MCF 10A (cell line): ENCODE results near the gene CCDC78. TPM values are rescaled to one million over a fixed set of nuclear protein-coding genes. Genes with fewer than 3 reads are reported as not detected.
A peak's percentile ranks its signal among the peaks of the same experiment; 100 is the strongest.

ENCODE experiments used
- BruUV-seq: library from RNA; stranded (reverse); fragments of 400-500 nt; replicated peaks from 2 replicates; lab custom pipeline; 2021; lab: Mats Ljungman, UMichigan
- CTCF ChIA-PET: fragments of 300-600 bp; sonication (Branson Sonifier 250); formaldehyde crosslinking; extraction: SDS; loops from one replicate; lab custom pipeline; 2021; ENCODE audit warnings: antibody characterized with exemption, inconsistent platforms; lab: Yijun Ruan, JAX
- POLR2A ChIA-PET: fragments of 300-600, 350-650 bp; sonication (Branson Sonifier 250); formaldehyde crosslinking; extraction: SDS; loops from one replicate; lab custom pipeline; 2020; ENCODE audit warnings: antibody characterized with exemption, inconsistent platforms; lab: Yijun Ruan, JAX
- DNase-seq: peaks from one replicate; pipeline ENCODE4 v3.0.0-alpha.2; 2018; ENCODE audit not compliant: unreplicated experiment
- H3K27ac Mint-ChIP-seq: one replicate; pipeline ENCODE4 v1.8.0; 2022; ENCODE audit warnings: mild to moderate bottlenecking, low read depth, mixed read lengths; ENCODE audit not compliant: unreplicated experiment
- H3K27me3 Mint-ChIP-seq: one replicate; pipeline ENCODE4 v1.8.0; 2022; ENCODE audit warnings: mixed read lengths; ENCODE audit not compliant: insufficient read depth, unreplicated experiment
- H3K36me3 Mint-ChIP-seq: one replicate; pipeline ENCODE4 v1.8.0; 2022; ENCODE audit warnings: mild to moderate bottlenecking, moderate library complexity, mixed read lengths; ENCODE audit not compliant: insufficient read depth, unreplicated experiment
- H3K4me1 Mint-ChIP-seq: one replicate; pipeline ENCODE4 v1.8.0; 2022; ENCODE audit warnings: mixed read lengths; ENCODE audit not compliant: insufficient read depth, unreplicated experiment
- H3K4me3 Mint-ChIP-seq: one replicate; pipeline ENCODE4 v1.8.0; 2022; ENCODE audit warnings: mild to moderate bottlenecking, moderate library complexity, mixed read lengths; ENCODE audit not compliant: unreplicated experiment
- H3K9me3 Mint-ChIP-seq: one replicate; pipeline ENCODE4 v1.8.0; 2022; ENCODE audit warnings: mixed read lengths; ENCODE audit not compliant: unreplicated experiment
- CTCF ChIP-seq: fragments of 200-600 bp; IDR thresholded peaks from one replicate; pipeline ENCODE4 v1.8.0; 2022; ENCODE audit warnings: antibody characterized with exemption, mild to moderate bottlenecking; ENCODE audit not compliant: unreplicated experiment
- intact Hi-C: fragments of 100-400 bp; cut with micrococcal nuclease; formaldehyde crosslinking; loops from 2 replicates; pipeline ENCODE4 v1.14.1; 2022
- total RNA-seq: library from RNA; stranded (reverse); gene quantifications from 2 replicates; pipeline ENCODE4 v1.2.3, GENCODE V29; 2022

The CCDC78 gene
- total RNA-seq, 1 experiment from 2014 or later: 6.0 TPM

- peaks cover 9% of the 10 kb centered on the region for H3K4me1 Mint-ChIP-seq
- H3K27ac Mint-ChIP-seq: no peak overlapping the region
- ChIA-PET POLR2A (interaction anchor here (0.7 to 9.6 kb wide), 20 partner anchors 8 to 587 kb away, joined by 3 to 124 read pairs (median 12); partner anchors contain the start of genes CHTF18, CIAO3, FBXL16 and METRN), CTCF (interaction anchor here (0.8 to 2.3 kb wide), 4 partner anchors 10 to 63 kb away, joined by 3 to 14 read pairs (median 6); no protein-coding TSS in a partner anchor)
- peaks cover 36% of the 10 kb centered on the region for H3K36me3 Mint-ChIP-seq
- DNase-seq: no peak
- no peaks in the 10 kb centered on the region for H3K9me3 Mint-ChIP-seq
- intact Hi-C loops: no loop called here
- no peaks in the 10 kb centered on the region for H3K27me3 Mint-ChIP-seq
- TSS peak; percentile 42 for BruUV-seq
- H3K4me3 Mint-ChIP-seq: peak overlapping the region; percentile 78
- no peak for TF ChIP-seq CTCF
Observed at GRCh38 chr16:721765-722540, 4.3 kb downstream of the CCDC78 start.

- intact Hi-C loops: no loop called here
- TF ChIP-seq CTCF: no peak
- H3K9me3 Mint-ChIP-seq: no peaks in the 10 kb centered on the region
- ChIA-PET CTCF (interaction anchor here (0.8 to 2.4 kb wide), 9 partner anchors 9 to 97 kb away, joined by 3 to 14 read pairs (median 4); no protein-coding TSS in a partner anchor), POLR2A (interaction anchor here (0.7 to 9.6 kb wide), 26 partner anchors 8 to 1434 kb away, joined by 3 to 124 read pairs (median 7); partner anchors contain the start of genes CHTF18, CIAO3, FBXL16 and JMJD8)
- no peaks in the 10 kb centered on the region for H3K27me3 Mint-ChIP-seq
- BruUV-seq: no TSS peak
- peak within 1 kb of the TSS; percentile 78 for H3K4me3 Mint-ChIP-seq
- DNase-seq: peak; percentile 82
- peaks cover 9% of the 10 kb centered on the region for H3K4me1 Mint-ChIP-seq
- H3K27ac Mint-ChIP-seq: peak within 1 kb of the TSS; percentile 59
- H3K36me3 Mint-ChIP-seq: peaks cover 36% of the 10 kb centered on the region
Observed at GRCh38 chr16:720990-721764, 5.1 kb downstream of the CCDC78 start, which contains the start of gene ANTKMT. Gene ANTKMT (plus strand): TSS chr16:721146. CDS start chr16:721275, 129 bp downstream.

- CTCF ChIA-PET: interaction anchor here (0.6 to 2.4 kb wide), 14 partner anchors 8 to 480 kb away, joined by 3 to 14 read pairs (median 4); no protein-coding TSS in a partner anchor
- H3K36me3 Mint-ChIP-seq: peaks cover 36% of the 10 kb centered on the region
- peak; percentile 53 for DNase-seq
- intact Hi-C loops: no loop called here
- H3K4me1 Mint-ChIP-seq: peaks cover 9% of the 10 kb centered on the region
- peak; percentile 17 for TF ChIP-seq CTCF
- H3K27ac Mint-ChIP-seq: peak overlapping the region; percentile 59
- H3K27me3 Mint-ChIP-seq: no peaks in the 10 kb centered on the region
- POLR2A ChIA-PET: interaction anchor here (0.7 to 9.6 kb wide), 25 partner anchors 7 to 1434 kb away, joined by 3 to 124 read pairs (median 9); partner anchors contain the start of genes CHTF18, CIAO3, FBXL16 and HAGHL
- peak overlapping the region; percentile 78 for H3K4me3 Mint-ChIP-seq
- BruUV-seq: no TSS peak
- no peaks in the 10 kb centered on the region for H3K9me3 Mint-ChIP-seq
Observed at GRCh38 chr16:720447-720989, 5.7 kb downstream of the CCDC78 start.
